Tibial artery (tissue), 4 donors: Measurements from ENCODE around the gene BAIAP2.

ENCODE experiments used
- DNase-seq, 2 donors: peaks; one replicate each; pipeline ENCODE4 v3.0.0-alpha.2; 2019
- H3K27ac ChIP-seq, 2 donors: fragments of 200-600 bp; sonication (generic) in 1 of 2; 1 replicate in 1 of 2; 2 replicates in 1 of 2; pipeline ENCODE4 v1.5.1; 2018 to 2019; ENCODE audit warnings: mild to moderate bottlenecking in 1 of 2
- H3K27me3 ChIP-seq, 2 donors: fragments of 200-600 bp; sonication (generic) in 1 of 2; one replicate each; pipeline versions ENCODE4 v1.5.1 to v1.6.0; 2016 to 2019
- H3K36me3 ChIP-seq, 3 donors: fragments of 200-600 bp; sonication (generic) in 2 of 3; one replicate each; pipeline ENCODE4 v1.5.1; 2016 to 2019; ENCODE audit warnings: mild to moderate bottlenecking in 2 of 3
- H3K4me1 ChIP-seq, 4 donors: fragments of 200-600 bp; sonication (generic) in 2 of 4; 1 replicate in 3 of 4; 2 replicates in 1 of 4; pipeline ENCODE4 v1.5.1; 2016 to 2019
- H3K4me3 ChIP-seq, 2 donors: fragments of 200-600 bp; sonication (generic) in 1 of 2; 1 replicate in 1 of 2; 2 replicates in 1 of 2; pipeline ENCODE4 v1.5.1; 2018 to 2019; ENCODE audit warnings: mild to moderate bottlenecking in 2 of 2
- H3K9me3 ChIP-seq, 3 donors: fragments of 200-600 bp; sonication (generic) in 1 of 3; one replicate each; pipeline ENCODE4 v1.5.1; 2016 to 2019
- intact Hi-C: fragments of 100-400 bp; cut with DNase I; formaldehyde crosslinking; loops from one replicate; pipeline ENCODE4 v1.15.0; 2023; ENCODE audit warnings: low total_unique reads
- TF ChIP-seq, protein P1 (sequence below), 2 experiments: fragments of 200-600 bp in 1 of 2; fragments of 450-650 bp in 1 of 2; IDR thresholded peaks; one replicate each; pipeline ENCODE4 v1.5.1; 2017 to 2019; ENCODE audit warnings: antibody characterized with exemption in 2 of 2, mild to moderate bottlenecking in 1 of 2, moderate library complexity in 1 of 2

BAIAP2 gene

DNA sequence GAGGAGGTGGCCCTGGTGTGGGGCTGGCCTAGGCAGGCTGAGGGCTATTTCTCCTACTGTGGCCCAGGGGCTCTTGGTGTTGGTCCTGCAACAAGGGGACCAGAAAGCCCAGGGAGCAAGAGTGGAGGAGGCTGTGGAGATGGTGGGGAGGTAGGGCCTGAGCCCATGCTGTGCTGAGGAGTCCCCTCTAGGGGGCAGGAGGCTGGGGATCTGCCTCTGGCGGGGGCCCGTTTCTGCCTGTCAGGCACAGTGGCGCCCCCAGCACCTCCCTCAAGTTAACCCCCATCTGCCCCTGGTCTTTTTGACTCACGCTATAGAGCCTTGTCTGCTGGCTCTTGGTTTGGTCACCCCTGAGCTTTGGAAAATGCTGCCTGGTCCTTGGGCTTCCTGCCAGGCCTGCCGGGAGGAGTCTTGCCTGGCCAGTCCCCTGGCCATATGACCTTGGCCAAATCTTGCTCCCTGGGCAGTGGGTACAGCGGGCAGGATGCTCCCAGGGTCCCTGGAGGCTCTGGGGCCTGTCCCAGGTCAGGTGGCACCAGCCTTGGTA, 5.9 kb downstream of the BAIAP2 start:
- peaks cover 0 to 11% of the 10 kb centered on the region in 2 donors for H3K27me3 ChIP-seq
- no peak overlapping the region for H3K27ac ChIP-seq
- DNase-seq = no peak
- no peak overlapping the region for H3K4me3 ChIP-seq
- TF ChIP-seq, protein P1, sequence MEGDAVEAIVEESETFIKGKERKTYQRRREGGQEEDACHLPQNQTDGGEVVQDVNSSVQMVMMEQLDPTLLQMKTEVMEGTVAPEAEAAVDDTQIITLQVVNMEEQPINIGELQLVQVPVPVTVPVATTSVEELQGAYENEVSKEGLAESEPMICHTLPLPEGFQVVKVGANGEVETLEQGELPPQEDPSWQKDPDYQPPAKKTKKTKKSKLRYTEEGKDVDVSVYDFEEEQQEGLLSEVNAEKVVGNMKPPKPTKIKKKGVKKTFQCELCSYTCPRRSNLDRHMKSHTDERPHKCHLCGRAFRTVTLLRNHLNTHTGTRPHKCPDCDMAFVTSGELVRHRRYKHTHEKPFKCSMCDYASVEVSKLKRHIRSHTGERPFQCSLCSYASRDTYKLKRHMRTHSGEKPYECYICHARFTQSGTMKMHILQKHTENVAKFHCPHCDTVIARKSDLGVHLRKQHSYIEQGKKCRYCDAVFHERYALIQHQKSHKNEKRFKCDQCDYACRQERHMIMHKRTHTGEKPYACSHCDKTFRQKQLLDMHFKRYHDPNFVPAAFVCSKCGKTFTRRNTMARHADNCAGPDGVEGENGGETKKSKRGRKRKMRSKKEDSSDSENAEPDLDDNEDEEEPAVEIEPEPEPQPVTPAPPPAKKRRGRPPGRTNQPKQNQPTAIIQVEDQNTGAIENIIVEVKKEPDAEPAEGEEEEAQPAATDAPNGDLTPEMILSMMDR (IDR thresholded peaks at IDR 0.05) = no peak
- intact Hi-C loops = no loop called here
- H3K9me3 ChIP-seq = no peaks in the 10 kb centered on the region
- peaks cover 0 to 83% (median 41%) of the 10 kb centered on the region in 4 donors for H3K4me1 ChIP-seq
- no peaks in the 10 kb centered on the region for H3K36me3 ChIP-seq

DNA sequence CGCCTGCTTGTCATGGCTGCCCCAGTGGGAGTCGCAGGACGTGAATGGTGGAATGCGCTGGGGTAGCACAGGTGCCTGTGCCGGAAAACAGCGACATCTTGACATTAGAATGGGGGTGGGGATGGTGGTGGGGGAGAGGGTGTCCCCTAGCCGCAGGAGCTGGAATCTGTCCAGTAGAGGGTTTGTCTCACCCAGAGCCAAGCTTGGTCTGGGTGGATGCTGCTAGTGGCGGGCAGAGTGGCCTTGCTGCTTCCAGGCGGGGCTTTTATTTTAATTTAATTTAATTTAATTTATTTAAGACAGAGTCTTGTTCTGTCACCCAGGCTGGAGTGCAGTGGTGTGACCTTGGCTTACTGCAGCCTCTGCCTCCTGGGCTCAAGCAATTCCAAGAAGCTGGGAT, 7.7 kb downstream of the BAIAP2 start:
- TF ChIP-seq, protein P1 (IDR thresholded peaks at IDR 0.05) = no peak
- Histone ChIP-seq H3K4me1 (peaks cover 0 to 83% (median 29%) of the 10 kb centered on the region in 4 donors), H3K36me3 (no peaks in the 10 kb centered on the region), H3K4me3 (no peak overlapping the region), H3K27ac (no peak overlapping the region), H3K9me3 (no peaks in the 10 kb centered on the region), H3K27me3 (peaks cover 0 to 26% of the 10 kb centered on the region in 2 donors)
- intact Hi-C loops = no loop called here
- DNase-seq = no peak

DNA sequence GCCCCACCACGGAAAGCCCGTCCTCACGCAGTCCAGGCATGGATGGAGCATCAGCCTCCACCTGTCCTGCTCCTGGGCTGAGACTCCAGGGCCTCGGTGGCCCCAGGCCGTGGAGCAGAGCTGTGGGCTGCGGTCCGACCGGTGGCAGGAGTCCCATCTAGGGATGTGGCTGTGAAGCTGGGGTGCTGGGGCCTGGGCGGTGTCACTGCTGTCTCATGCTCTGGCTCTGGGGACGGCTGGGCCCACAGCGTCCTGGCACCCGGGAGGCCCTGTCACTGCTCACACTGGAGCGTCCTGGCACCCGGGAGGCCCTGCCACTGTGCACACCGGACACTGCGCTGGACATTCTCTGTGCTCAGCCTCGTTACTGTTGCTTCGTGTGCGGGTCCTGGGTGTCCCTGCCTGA, 8.4 kb downstream of the BAIAP2 start:
- no peaks in the 10 kb centered on the region for H3K9me3 ChIP-seq
- H3K4me3 ChIP-seq = no peak overlapping the region
- H3K4me1 ChIP-seq = peaks cover 0 to 79% (median 21%) of the 10 kb centered on the region in 4 donors
- DNase-seq = no peak
- no peak overlapping the region for H3K27ac ChIP-seq
- TF ChIP-seq, protein P1 (IDR thresholded peaks at IDR 0.05) = no peak
- intact Hi-C loops = no loop called here
- peaks cover 0 to 30% of the 10 kb centered on the region in 2 donors for H3K27me3 ChIP-seq
- no peaks in the 10 kb centered on the region for H3K36me3 ChIP-seq

DNA sequence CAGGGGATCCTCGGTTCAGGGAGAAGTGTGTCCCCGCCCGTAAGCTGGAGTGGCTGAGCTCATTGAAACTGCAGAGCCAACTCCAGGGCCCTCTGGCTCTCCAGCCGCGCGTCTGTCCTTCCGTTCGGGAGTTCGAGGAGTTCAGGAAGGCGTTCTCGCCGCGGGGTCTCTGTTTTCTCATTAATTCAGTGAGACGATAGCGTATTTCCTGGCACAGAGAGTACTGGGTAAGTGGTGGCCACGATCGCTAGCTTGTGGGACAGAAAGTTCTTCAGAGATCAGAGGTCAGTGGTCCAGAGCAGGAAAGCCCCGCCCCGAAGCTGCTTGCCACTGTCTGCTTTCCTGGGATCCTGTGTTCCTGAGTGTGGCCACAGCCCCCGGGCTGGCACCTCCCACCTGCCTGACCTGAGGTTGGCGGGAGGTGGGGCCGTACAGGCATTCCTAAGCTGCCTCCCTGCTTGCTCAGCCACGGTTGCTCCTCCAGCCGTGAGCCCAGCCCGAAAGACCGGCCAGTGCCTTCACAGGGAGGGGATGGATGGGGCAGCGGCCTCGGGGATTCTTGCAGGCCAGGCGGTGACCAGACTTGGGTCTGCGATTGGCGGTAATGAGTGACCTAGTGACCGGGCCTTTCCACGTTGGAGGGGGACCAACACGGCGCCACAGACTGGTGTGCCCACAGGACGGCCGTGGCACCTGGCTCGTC, 8.9 kb downstream of the BAIAP2 start:
- peaks cover 0 to 73% (median 18%) of the 10 kb centered on the region in 4 donors for H3K4me1 ChIP-seq
- intact Hi-C loops = no loop called here
- TF ChIP-seq, protein P1 (IDR thresholded peaks at IDR 0.05) = no peak
- no peak for DNase-seq
- peaks cover 0 to 36% of the 10 kb centered on the region in 2 donors for H3K27me3 ChIP-seq
- H3K9me3 ChIP-seq = no peaks in the 10 kb centered on the region
- no peaks in the 10 kb centered on the region for H3K36me3 ChIP-seq
- H3K27ac ChIP-seq = no peak overlapping the region
- no peak overlapping the region for H3K4me3 ChIP-seq

DNA sequence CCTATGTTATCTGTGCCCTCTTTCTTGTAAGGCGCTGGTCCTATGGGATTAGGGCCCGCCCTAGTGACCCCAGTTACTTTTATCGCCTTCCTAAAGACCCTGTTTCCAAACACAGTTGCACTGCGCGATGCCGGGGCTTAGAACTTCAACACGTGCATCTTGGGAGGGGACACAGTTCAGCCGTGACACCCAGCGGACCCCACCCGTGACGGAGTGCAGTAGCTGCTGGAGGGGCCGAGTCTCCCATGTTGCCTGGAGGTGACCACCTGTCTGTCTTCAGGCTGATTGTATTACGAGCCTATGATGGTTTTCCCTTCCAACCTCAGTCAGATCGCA, 9.4 kb downstream of the BAIAP2 start:
- H3K4me1 ChIP-seq = peaks cover 0 to 68% (median 16%) of the 10 kb centered on the region in 4 donors
- peaks cover 0 to 41% of the 10 kb centered on the region in 2 donors for H3K27me3 ChIP-seq
- no peak overlapping the region for H3K27ac ChIP-seq
- intact Hi-C loops = no loop called here
- TF ChIP-seq, protein P1 (IDR thresholded peaks at IDR 0.05) = no peak
- DNase-seq = no peak
- no peak overlapping the region for H3K4me3 ChIP-seq
- H3K9me3 ChIP-seq = no peaks in the 10 kb centered on the region
- no peaks in the 10 kb centered on the region for H3K36me3 ChIP-seq
